Smooth muscle cell (in vitro differentiated cells): ENCODE results near the gene MRPS18A. TPM values are rescaled to one million over a fixed set of nuclear protein-coding genes. Genes with fewer than 3 reads are reported as not detected.

Experiments
- DNase-seq: peaks from one replicate; lab custom pipeline; 2025; ENCODE audit not compliant: unreplicated experiment; lab: John Stamatoyannopoulos, UW
- H2AFZ ChIP-seq: fragments of 200-600 bp; sonication (generic); 2 replicates; pipeline ENCODE4 v1.6.0; 2016; ENCODE audit warnings: antibody characterized with exemption, low read depth, mild to moderate bottlenecking
- H3F3A ChIP-seq: fragments of 200-600 bp; sonication (generic); 2 replicates; pipeline ENCODE4 v1.6.0; 2017; ENCODE audit warnings: antibody characterized with exemption, low read depth
- H3K27ac ChIP-seq: fragments of 200-600 bp; sonication (generic); 2 replicates; pipeline ENCODE4 v1.5.1; 2016; ENCODE audit warnings: low read depth, mild to moderate bottlenecking
- H3K27me3 ChIP-seq: fragments of 200-600 bp; sonication (generic); 2 replicates; pipeline ENCODE4 v1.6.1; 2016; ENCODE audit warnings: low read depth, mild to moderate bottlenecking
- H3K36me3 ChIP-seq: fragments of 200-600 bp; sonication (generic); 2 replicates; pipeline ENCODE4 v1.5.1; 2016; ENCODE audit warnings: low read depth
- H3K4me1 ChIP-seq: fragments of 200-600 bp; sonication (generic); 2 replicates; pipeline ENCODE4 v1.5.1; 2016; ENCODE audit warnings: low read depth
- H3K4me2 ChIP-seq: fragments of 200-600 bp; sonication (generic); 2 replicates; pipeline ENCODE4 v1.6.0; 2016; ENCODE audit warnings: mild to moderate bottlenecking
- H3K4me3 ChIP-seq: fragments of 200-600 bp; sonication (generic); 2 replicates; pipeline ENCODE4 v1.5.1; 2016; ENCODE audit warnings: mild to moderate bottlenecking
- H3K79me2 ChIP-seq: fragments of 200-600 bp; sonication (generic); 2 replicates; pipeline ENCODE4 v1.6.0; 2016; ENCODE audit warnings: low read depth, mild to moderate bottlenecking
- H3K9ac ChIP-seq: fragments of 200-600 bp; sonication (generic); 2 replicates; pipeline ENCODE4 v1.6.0; 2016; ENCODE audit warnings: low read depth
- H3K9me3 ChIP-seq: fragments of 200-600 bp; sonication (generic); replicated peaks from 2 replicates; pipeline ENCODE4 v1.5.1; 2016; ENCODE audit warnings: low read depth
- H4K20me1 ChIP-seq: fragments of 200-600 bp; sonication (generic); 2 replicates; pipeline ENCODE4 v1.6.0; 2016; ENCODE audit warnings: low read depth
- CTCF ChIP-seq: fragments of 200-600 bp; sonication (generic); IDR thresholded peaks from 2 replicates; pipeline ENCODE4 v1.5.1; 2017; ENCODE audit warnings: borderline replicate concordance, mild to moderate bottlenecking, antibody characterized with exemption; ENCODE audit not compliant: insufficient read depth, poor library complexity, severe bottlenecking
- WGBS: methylation state at CpG from one replicate; pipeline ENCODE4 v1.1.7; 2016; ENCODE audit warnings: low lambda C conversion rate; 5-methylcytosine and 5-hydroxymethylcytosine counted together
- polyA plus RNA-seq: library from polyadenylated mRNA; unstranded; fragments of >200 nt; fragmentation: Nextera tagmentation; extraction: Ambion mirVana; gene quantifications from 2 replicates; pipeline ENCODE4 v1.2.1, GENCODE V29; 2016
- total RNA-seq: library from RNA; depleted of rRNA; stranded (reverse); fragments of >200 nt; gene quantifications from 2 replicates; pipeline ENCODE4 v1.2.3, GENCODE V29; 2014

MRPS18A gene
- total and polyA plus RNA-seq, 2 experiments from 2014 or later: 40.4 to 59.9 TPM

GRCh38 chr6:43725643-43726580 lies 38.3 kb upstream of the MRPS18A start:
- H3K79me2 ChIP-seq: no peaks in the 10 kb centered on the region
- no peak overlapping the region for H2AFZ ChIP-seq
- H3K4me1 ChIP-seq: peaks cover 5% of the 10 kb centered on the region
- H3F3A ChIP-seq: no peaks in the 10 kb centered on the region
- H4K20me1 ChIP-seq: no peaks in the 10 kb centered on the region
- no peaks in the 10 kb centered on the region for H3K36me3 ChIP-seq
- H3K27me3 ChIP-seq: no peaks in the 10 kb centered on the region
- DNase-seq: no peak
- H3K27ac ChIP-seq: no peak overlapping the region
- no peak for TF ChIP-seq CTCF
- H3K4me2 ChIP-seq: peak overlapping the region; percentile 33
- peak overlapping the region; percentile 7 for H3K9ac ChIP-seq
- 94% methylated on average over 7 of the region's 7 CpGs for whole genome bisulfite sequencing
- H3K4me3 ChIP-seq: no peak overlapping the region
- no peaks in the 10 kb centered on the region for H3K9me3 ChIP-seq

- H3K27ac ChIP-seq: no peak overlapping the region
- peaks cover 5% of the 10 kb centered on the region for H3K4me1 ChIP-seq
- H3K4me2 ChIP-seq: peak overlapping the region; percentile 33
- H2AFZ ChIP-seq: no peak overlapping the region
- TF ChIP-seq CTCF: no peak
- H3K9ac ChIP-seq: peak overlapping the region; percentile 7
- DNase-seq: peak; percentile 48
- H3K9me3 ChIP-seq: no peaks in the 10 kb centered on the region
- H4K20me1 ChIP-seq: no peaks in the 10 kb centered on the region
- 48% methylated on average over 17 of the region's 17 CpGs for WGBS
- no peaks in the 10 kb centered on the region for H3K79me2 ChIP-seq
- no peaks in the 10 kb centered on the region for H3K27me3 ChIP-seq
- no peaks in the 10 kb centered on the region for H3F3A ChIP-seq
- H3K36me3 ChIP-seq: no peaks in the 10 kb centered on the region
- H3K4me3 ChIP-seq: no peak overlapping the region
Measured at GRCh38 chr6:43724914-43725642, 37.5 kb upstream of the MRPS18A start.

GRCh38 chr6:43724354-43724753 lies 36.8 kb upstream of the MRPS18A start:
- Histone ChIP-seq H3K36me3 (no peaks in the 10 kb centered on the region), H3K9me3 (no peaks in the 10 kb centered on the region), H3K4me2 (no peak overlapping the region), H2AFZ (no peak overlapping the region), H3K27me3 (no peaks in the 10 kb centered on the region), H3F3A (no peaks in the 10 kb centered on the region), H3K4me3 (no peak overlapping the region), H3K27ac (no peak overlapping the region), H3K79me2 (no peaks in the 10 kb centered on the region), H3K9ac (no peak overlapping the region), H4K20me1 (no peaks in the 10 kb centered on the region), H3K4me1 (peaks cover 5% of the 10 kb centered on the region)
- 71% methylated on average over 2 of the region's 2 CpGs for WGBS
- TF ChIP-seq CTCF: no peak
- DNase-seq: no peak
